Measurements from ENCODE around the gene BCOR.
A peak's percentile ranks its signal among the peaks of the same experiment; 100 is the strongest.

The BCOR gene

GRCh38 chrX:40112996-40113395, 15.2 kb upstream of the BCOR start:
- no peak for DNase-seq

- no peak for DNase-seq
Observed at GRCh38 chrX:40111868-40112267, 14.1 kb upstream of the BCOR start.

- no peak for DNase-seq
Observed at GRCh38 chrX:40109288-40110008, 11.7 kb upstream of the BCOR start.

- DNase-seq = peak in 3 of 5 experiments; percentile 57 to 71 (median 58)
Observed at GRCh38 chrX:40108959-40109287, 11.2 kb upstream of the BCOR start.

GRCh38 chrX:40108162-40108958, 10.6 kb upstream of the BCOR start:
- DNase-seq = no peak

- DNase-seq = peak in 1 of 5 experiments; percentile 59
Observed at GRCh38 chrX:40107291-40108161, 9.8 kb upstream of the BCOR start.

GRCh38 chrX:40106676-40107290, 9.0 kb upstream of the BCOR start:
- DNase-seq = no peak

GRCh38 chrX:40105835-40106675, 8.3 kb upstream of the BCOR start:
- DNase-seq = peak; percentile 48 to 87 (median 56)

- peak in 2 of 5 experiments; percentile 29 to 65 for DNase-seq
Observed at GRCh38 chrX:40104985-40105834, 7.5 kb upstream of the BCOR start.

- peak in 1 of 5 experiments; percentile 52 for DNase-seq
Observed at GRCh38 chrX:40104630-40104984, 6.8 kb upstream of the BCOR start.

GRCh38 chrX:40103565-40104323, 6.0 kb upstream of the BCOR start:
- DNase-seq = no peak

GRCh38 chrX:40102393-40103381, 4.9 kb upstream of the BCOR start:
- no peak for DNase-seq

GRCh38 chrX:40101430-40101802, 3.7 kb upstream of the BCOR start:
- DNase-seq = no peak

GRCh38 chrX:40100537-40101429, 3.0 kb upstream of the BCOR start:
- DNase-seq = no peak

- no peak for DNase-seq
Observed at GRCh38 chrX:40100141-40100536, 2.4 kb upstream of the BCOR start.

- DNase-seq = peak in 3 of 5 experiments; percentile 33 to 82 (median 44)
Observed at GRCh38 chrX:40099055-40099958, 1.5 kb upstream of the BCOR start.

Data from T-helper 2 cell (primary cell).